HG03135 (cell line): ENCODE data around the gene PELI3.
A peak's percentile ranks its signal among the peaks of the same experiment; 100 is the strongest.
"Not testable (repeated sequence)": the region's sequence is repeated elsewhere in the genome, so short reads cannot be mapped to it uniquely, and the experiment has no call there.

ENCODE experiments used
- ATAC-seq: cut with Tn5 transposase; IDR thresholded peaks from one replicate; pipeline ENCODE4 v1.9.1; 2021; ENCODE audit warnings: mild to moderate bottlenecking, moderate library complexity; ENCODE audit not compliant: unreplicated experiment

Gene PELI3

GRCh38 chr11:66447012-66447411 lies 19.7 kb upstream of the PELI3 start:
- ATAC-seq = no peak

- ATAC-seq = no peak
These were observed 18.2 kb upstream of the PELI3 start for GRCh38 chr11:66448523-66448922.

- ATAC-seq = no peak
These were observed 16.1 kb upstream of the PELI3 start for GRCh38 chr11:66450560-66450959.

- no peak for ATAC-seq
These were observed 15.0 kb upstream of the PELI3 start for GRCh38 chr11:66451663-66452062.

GRCh38 chr11:66454247-66454646 lies 12.5 kb upstream of the PELI3 start:
- no peak for ATAC-seq

- ATAC-seq = no peak
These were observed 11.9 kb upstream of the PELI3 start for GRCh38 chr11:66454828-66455227.

GRCh38 chr11:66457826-66458225 lies 8.9 kb upstream of the PELI3 start:
- no peak for ATAC-seq

GRCh38 chr11:66459138-66459778 lies 7.4 kb upstream of the PELI3 start:
- no peak for ATAC-seq

GRCh38 chr11:66462010-66462409 lies 4.7 kb upstream of the PELI3 start:
- no peak for ATAC-seq

- no peak for ATAC-seq
These were observed 3.8 kb upstream of the PELI3 start for GRCh38 chr11:66462911-66463310.

GRCh38 chr11:66464116-66464515 lies 2.6 kb upstream of the PELI3 start:
- not testable (repeated sequence) for ATAC-seq

GRCh38 chr11:66464916-66465315 lies 1.8 kb upstream of the PELI3 start:
- ATAC-seq = no peak

GRCh38 chr11:66465373-66466224 lies 1.1 kb upstream of the PELI3 start:
- ATAC-seq = no peak

GRCh38 chr11:66467034-66467659 lies 442 bp downstream of the PELI3 start:
- peak; percentile 26 for ATAC-seq

GRCh38 chr11:66467756-66468155 lies 1.1 kb downstream of the PELI3 start:
- ATAC-seq = no peak

GRCh38 chr11:66468691-66469090 lies 2.0 kb downstream of the PELI3 start:
- ATAC-seq = no peak

GRCh38 chr11:66469441-66469840 lies 2.7 kb downstream of the PELI3 start:
- no peak for ATAC-seq

GRCh38 chr11:66470015-66470414 lies 3.3 kb downstream of the PELI3 start:
- no peak for ATAC-seq

GRCh38 chr11:66471142-66471541 lies 4.4 kb downstream of the PELI3 start:
- no peak for ATAC-seq

GRCh38 chr11:66472054-66472453 lies 5.3 kb downstream of the PELI3 start:
- no peak for ATAC-seq

- ATAC-seq = no peak
These were observed 6.5 kb downstream of the PELI3 start for GRCh38 chr11:66473167-66473566.
